ENCODE results near the gene IL36A.

DNA sequence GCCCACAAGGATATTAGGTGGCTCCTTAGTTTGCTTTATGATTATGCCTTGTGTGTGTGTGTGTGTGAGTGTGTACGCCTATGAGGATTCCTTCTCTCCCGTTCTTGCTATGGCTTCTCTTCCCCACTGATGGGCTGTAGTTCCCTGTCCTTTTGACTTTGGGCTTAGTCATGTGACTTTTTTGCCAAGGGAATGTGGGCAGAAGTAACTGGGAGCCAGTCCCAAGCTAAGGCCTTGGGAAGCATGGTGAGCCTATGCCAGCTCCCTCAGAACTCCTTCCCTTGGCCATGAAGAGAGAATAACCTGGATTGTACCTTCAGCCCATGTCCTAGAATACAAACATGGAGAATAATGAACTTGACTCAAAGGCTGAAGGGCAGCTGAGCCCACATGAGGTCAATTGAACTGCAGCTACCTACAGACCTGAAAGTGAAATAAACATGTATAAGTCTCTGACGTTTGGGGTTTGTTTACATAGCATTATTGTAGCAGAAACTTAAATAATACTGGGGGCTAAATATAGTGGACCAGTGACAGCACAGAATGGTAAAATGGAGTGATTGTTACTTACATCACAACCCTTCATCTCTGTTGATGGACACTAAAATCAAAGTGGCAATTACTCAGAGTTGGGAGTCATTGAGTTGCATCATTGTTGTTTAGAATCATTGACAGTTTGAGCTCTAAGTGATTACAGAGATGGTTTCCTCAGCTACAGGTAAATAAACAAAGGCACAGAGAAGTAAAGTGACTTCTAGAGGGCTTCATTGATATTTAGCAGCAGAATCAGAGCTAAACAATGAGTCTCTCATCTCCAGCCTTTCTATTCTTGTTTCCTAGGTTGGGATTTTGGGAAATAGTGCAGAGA, 42.7 kb upstream of the IL36A start:
- TF ChIP-seq, protein P1, sequence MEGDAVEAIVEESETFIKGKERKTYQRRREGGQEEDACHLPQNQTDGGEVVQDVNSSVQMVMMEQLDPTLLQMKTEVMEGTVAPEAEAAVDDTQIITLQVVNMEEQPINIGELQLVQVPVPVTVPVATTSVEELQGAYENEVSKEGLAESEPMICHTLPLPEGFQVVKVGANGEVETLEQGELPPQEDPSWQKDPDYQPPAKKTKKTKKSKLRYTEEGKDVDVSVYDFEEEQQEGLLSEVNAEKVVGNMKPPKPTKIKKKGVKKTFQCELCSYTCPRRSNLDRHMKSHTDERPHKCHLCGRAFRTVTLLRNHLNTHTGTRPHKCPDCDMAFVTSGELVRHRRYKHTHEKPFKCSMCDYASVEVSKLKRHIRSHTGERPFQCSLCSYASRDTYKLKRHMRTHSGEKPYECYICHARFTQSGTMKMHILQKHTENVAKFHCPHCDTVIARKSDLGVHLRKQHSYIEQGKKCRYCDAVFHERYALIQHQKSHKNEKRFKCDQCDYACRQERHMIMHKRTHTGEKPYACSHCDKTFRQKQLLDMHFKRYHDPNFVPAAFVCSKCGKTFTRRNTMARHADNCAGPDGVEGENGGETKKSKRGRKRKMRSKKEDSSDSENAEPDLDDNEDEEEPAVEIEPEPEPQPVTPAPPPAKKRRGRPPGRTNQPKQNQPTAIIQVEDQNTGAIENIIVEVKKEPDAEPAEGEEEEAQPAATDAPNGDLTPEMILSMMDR (IDR thresholded peaks at IDR 0.05), result no peak
- no peak for TF ChIP-seq POLR2A (IDR thresholded peaks at IDR 0.05)
